ENCODE data around the gene MAX. TPM values are rescaled to one million over a fixed set of nuclear protein-coding genes. Genes with fewer than 3 reads are reported as not detected.
A peak's percentile ranks its signal among the peaks of the same experiment; 100 is the strongest.
"Not testable (repeated sequence)": the region's sequence is repeated elsewhere in the genome, so short reads cannot be mapped to it uniquely, and the experiment has no call there.

Gene MAX
- total RNA-seq, 6 experiments from 2014 or later: 15.7 to 38.0 (median 31.7) TPM

GRCh38 chr14:65032319-65032718, 70.0 kb downstream of the MAX start:
- DNase-seq (peak; percentile 56 to 73 (median 64)), ATAC-seq (peak; percentile 56 to 73 (median 68))
- peaks cover 0 to 23% (median 4%) of the 10 kb centered on the region in 4 donors for H3K4me1 ChIP-seq
- TF ChIP-seq POLR2A (IDR thresholded peaks at IDR 0.05): no peak
- TF ChIP-seq, protein P1, sequence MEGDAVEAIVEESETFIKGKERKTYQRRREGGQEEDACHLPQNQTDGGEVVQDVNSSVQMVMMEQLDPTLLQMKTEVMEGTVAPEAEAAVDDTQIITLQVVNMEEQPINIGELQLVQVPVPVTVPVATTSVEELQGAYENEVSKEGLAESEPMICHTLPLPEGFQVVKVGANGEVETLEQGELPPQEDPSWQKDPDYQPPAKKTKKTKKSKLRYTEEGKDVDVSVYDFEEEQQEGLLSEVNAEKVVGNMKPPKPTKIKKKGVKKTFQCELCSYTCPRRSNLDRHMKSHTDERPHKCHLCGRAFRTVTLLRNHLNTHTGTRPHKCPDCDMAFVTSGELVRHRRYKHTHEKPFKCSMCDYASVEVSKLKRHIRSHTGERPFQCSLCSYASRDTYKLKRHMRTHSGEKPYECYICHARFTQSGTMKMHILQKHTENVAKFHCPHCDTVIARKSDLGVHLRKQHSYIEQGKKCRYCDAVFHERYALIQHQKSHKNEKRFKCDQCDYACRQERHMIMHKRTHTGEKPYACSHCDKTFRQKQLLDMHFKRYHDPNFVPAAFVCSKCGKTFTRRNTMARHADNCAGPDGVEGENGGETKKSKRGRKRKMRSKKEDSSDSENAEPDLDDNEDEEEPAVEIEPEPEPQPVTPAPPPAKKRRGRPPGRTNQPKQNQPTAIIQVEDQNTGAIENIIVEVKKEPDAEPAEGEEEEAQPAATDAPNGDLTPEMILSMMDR (IDR thresholded peaks at IDR 0.05): no peak
- no peak overlapping the region for H3K4me3 ChIP-seq
- H3K27ac ChIP-seq: no peak overlapping the region
- 49% methylated on average over 11 of the region's 11 CpGs for WGBS (ENCODE audit: insufficient coverage, low coverage, low lambda C conversion rate, missing lambda C conversion rate)
- peaks cover 0 to 8% (median 0%) of the 10 kb centered on the region in 4 donors for H3K36me3 ChIP-seq
- intact Hi-C loops (cut with DNase I): no loop called here
- H3K9me3 ChIP-seq: no peaks in the 10 kb centered on the region
- H3K27me3 ChIP-seq: no peaks in the 10 kb centered on the region

GRCh38 chr14:65031321-65031720, 71.0 kb downstream of the MAX start:
- H3K4me1 ChIP-seq: peaks cover 0 to 23% (median 4%) of the 10 kb centered on the region in 4 donors
- 98% methylated on average over 8 of the region's 10 CpGs for WGBS (ENCODE audit: insufficient coverage, low coverage, low lambda C conversion rate, missing lambda C conversion rate)
- intact Hi-C loops (cut with DNase I); H3K27ac ChIP-seq; H3K36me3 ChIP-seq; H3K4me3 ChIP-seq; ATAC-seq; H3K9me3 ChIP-seq; H3K27me3 ChIP-seq: not testable (repeated sequence)
- DNase-seq: peak in 1 of 3 donors; percentile 20

DNA sequence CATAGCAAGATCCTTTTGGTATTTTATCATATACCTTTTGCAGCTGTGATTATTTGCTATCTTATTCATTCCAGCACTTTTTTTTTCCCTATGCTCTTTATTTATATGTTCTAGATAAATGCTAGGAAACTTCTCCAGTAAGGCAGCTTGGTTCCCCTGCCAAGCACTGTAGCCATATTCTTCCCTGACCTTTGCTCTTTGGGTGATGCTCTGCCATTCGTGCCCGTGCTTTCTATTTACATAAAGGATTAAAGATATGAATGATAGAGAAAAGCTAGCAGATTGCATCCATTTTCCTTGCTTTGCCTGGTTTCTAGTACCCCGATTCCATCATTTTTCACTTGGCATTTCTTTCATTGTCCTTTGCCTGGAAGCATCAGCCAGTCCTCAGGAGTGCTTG, 73.4 kb downstream of the MAX start:
- ATAC-seq: no peak
- TF ChIP-seq, protein P1 (IDR thresholded peaks at IDR 0.05): no peak
- TF ChIP-seq POLR2A (IDR thresholded peaks at IDR 0.05): no peak
- 43% methylated on average over 3 of the region's 3 CpGs for WGBS (ENCODE audit: insufficient coverage, low coverage, low lambda C conversion rate, missing lambda C conversion rate)
- intact Hi-C loops (cut with DNase I): no loop called here
- Histone ChIP-seq H3K4me3 (no peak overlapping the region), H3K36me3 (peaks cover 0 to 8% (median 0%) of the 10 kb centered on the region in 4 donors), H3K9me3 (no peaks in the 10 kb centered on the region), H3K4me1 (peaks cover 0 to 10% (median 0%) of the 10 kb centered on the region in 4 donors), H3K27me3 (no peaks in the 10 kb centered on the region), H3K27ac (no peak overlapping the region)
- DNase-seq: peak in 1 of 3 donors; percentile 28

DNA sequence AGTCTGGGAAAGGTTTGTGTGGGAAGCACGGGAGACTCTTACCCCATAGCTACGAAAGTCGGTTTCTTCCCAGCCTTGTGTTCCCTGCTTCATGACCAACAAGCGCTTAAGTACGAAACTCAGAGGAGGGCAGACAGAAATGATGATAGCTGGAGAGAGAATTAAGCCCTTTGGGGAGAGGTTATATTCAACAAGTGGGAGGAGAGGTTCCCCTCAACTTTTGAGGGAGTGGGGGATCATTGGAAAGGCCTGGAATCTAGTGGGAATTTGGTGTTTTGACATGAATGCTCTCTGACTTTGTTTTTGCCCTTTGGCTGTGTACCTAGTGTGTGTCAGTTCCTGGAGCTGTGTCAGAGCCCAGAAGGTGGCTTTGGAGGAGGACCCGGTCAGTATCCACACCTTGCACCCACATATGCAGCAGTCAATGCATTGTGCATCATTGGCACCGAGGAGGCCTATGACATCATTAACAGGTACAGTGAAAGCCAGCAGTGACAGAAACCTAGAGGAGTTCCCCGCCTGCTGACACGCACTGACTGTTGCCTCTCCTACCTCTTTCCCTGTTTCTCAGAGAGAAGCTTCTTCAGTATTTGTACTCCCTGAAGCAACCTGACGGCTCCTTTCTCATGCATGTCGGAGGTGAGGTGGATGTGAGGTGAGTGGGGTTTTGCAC, 75.1 kb downstream of the MAX start:
- 100% methylated on average over 6 of the region's 11 CpGs for WGBS (ENCODE audit: insufficient coverage, low coverage, low lambda C conversion rate, missing lambda C conversion rate)
- no peak overlapping the region for H3K27ac ChIP-seq
- H3K4me3 ChIP-seq: no peak overlapping the region
- H3K4me1 ChIP-seq: peaks cover 0 to 6% (median 0%) of the 10 kb centered on the region in 4 donors
- no peaks in the 10 kb centered on the region for H3K9me3 ChIP-seq
- intact Hi-C loops (cut with DNase I): no loop called here
- no peak for ATAC-seq
- DNase-seq: peak in 1 of 3 donors; percentile 30
- TF ChIP-seq POLR2A (IDR thresholded peaks at IDR 0.05): no peak
- TF ChIP-seq, protein P1 (IDR thresholded peaks at IDR 0.05): no peak
- H3K36me3 ChIP-seq: peaks cover 0 to 8% (median 0%) of the 10 kb centered on the region in 4 donors
- H3K27me3 ChIP-seq: no peaks in the 10 kb centered on the region

DNA sequence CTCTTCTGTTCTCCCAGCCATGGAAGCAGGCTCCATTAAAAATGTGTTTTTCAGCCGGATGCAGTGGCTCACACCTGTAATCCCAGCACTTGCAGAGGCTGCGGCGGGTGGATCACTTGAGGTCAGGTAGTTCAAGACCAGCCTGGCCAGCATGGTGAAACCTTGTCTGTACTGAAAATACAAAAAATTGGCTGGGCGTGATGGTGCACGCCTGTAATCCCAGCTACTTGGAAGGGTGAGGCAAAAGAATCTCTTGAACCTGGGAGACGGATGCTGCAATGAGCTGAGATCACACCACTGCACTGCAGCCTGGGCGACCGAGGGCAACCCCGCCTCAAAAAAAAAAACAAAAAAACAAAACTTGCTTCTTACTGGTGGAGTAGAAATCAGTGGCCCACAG, 75.8 kb downstream of the MAX start:
- intact Hi-C loops (cut with DNase I): no loop called here
- no peak for TF ChIP-seq POLR2A (IDR thresholded peaks at IDR 0.05)
- TF ChIP-seq, protein P1 (IDR thresholded peaks at IDR 0.05): no peak
- Histone ChIP-seq H3K27ac (no peak overlapping the region), H3K4me1 (peaks cover 0 to 1% (median 0%) of the 10 kb centered on the region in 4 donors), H3K27me3 (no peaks in the 10 kb centered on the region), H3K9me3 (no peaks in the 10 kb centered on the region), H3K4me3 (no peak overlapping the region), H3K36me3 (peaks cover 0 to 8% (median 0%) of the 10 kb centered on the region in 4 donors)
- DNase-seq (no peak), ATAC-seq (no peak)
- 100% methylated on average over 1 of the region's 9 CpGs for WGBS (ENCODE audit: insufficient coverage, low coverage, low lambda C conversion rate, missing lambda C conversion rate)

All from right lobe of liver (tissue), 6 donors.